Breast epithelium (tissue), 4 donors: ENCODE measurements around the gene CPNE4. TPM values are rescaled to one million over a fixed set of nuclear protein-coding genes. Genes with fewer than 3 reads are reported as not detected.

Source experiments
- DNase-seq, 2 donors: peaks; one replicate each; pipeline ENCODE4 v3.0.0-alpha.2; 2019; ENCODE audit warnings: low spot score in 2 of 2
- H3K27ac ChIP-seq, 2 donors: fragments of 200-600 bp; sonication (generic) in 1 of 2; one replicate each; pipeline ENCODE4 v1.5.1; 2016 to 2019; ENCODE audit warnings: mild to moderate bottlenecking in 1 of 2
- H3K27me3 ChIP-seq, 2 donors: fragments of 200-600 bp; sonication (generic) in 1 of 2; one replicate each; pipeline versions ENCODE4 v1.5.1 to v1.6.0; 2017 to 2019; ENCODE audit warnings: control low read depth in 1 of 2, mild to moderate bottlenecking in 1 of 2
- H3K36me3 ChIP-seq: fragments of 200-600 bp; one replicate; pipeline ENCODE4 v1.5.1; 2019
- H3K4me1 ChIP-seq, 2 donors: fragments of 200-600 bp; sonication (generic); one replicate each; pipeline ENCODE4 v1.5.1; 2016 to 2019; ENCODE audit warnings: control low read depth in 1 of 2
- H3K4me3 ChIP-seq, 3 donors: fragments of 200-600 bp; sonication (generic); 1 replicate in 2 of 3; 2 replicates in 1 of 3; pipeline ENCODE4 v1.5.1; 2016 to 2019; ENCODE audit warnings: mild to moderate bottlenecking in 3 of 3, moderate library complexity in 2 of 3
- H3K9me3 ChIP-seq, 2 donors: fragments of 200-600 bp; sonication (generic) in 1 of 2; one replicate each; pipeline ENCODE4 v1.5.1; 2016 to 2019; ENCODE audit warnings: control low read depth in 1 of 2
- CTCF ChIP-seq, 3 donors: fragments of 450-650 bp; IDR thresholded peaks; one replicate each; pipeline ENCODE4 v1.5.1; 2016 to 2017; ENCODE audit warnings: antibody characterized with exemption in 3 of 3, mild to moderate bottlenecking in 3 of 3, moderate library complexity in 3 of 3
- POLR2A ChIP-seq: fragments of 450-650 bp; IDR thresholded peaks from one replicate; pipeline ENCODE4 v1.6.1; 2016; ENCODE audit warnings: antibody characterized with exemption, mild to moderate bottlenecking, moderate library complexity
- POLR2AphosphoS5 ChIP-seq, 3 donors: sonication (generic); formaldehyde crosslinking; IDR thresholded peaks; one replicate each; pipeline ENCODE4 v1.6.1; 2017; ENCODE audit warnings: antibody characterized with exemption in 3 of 3
- intact Hi-C: fragments of 100-400 bp; cut with DNase I; formaldehyde crosslinking; loops from one replicate; pipeline ENCODE4 v1.15.1; 2023; ENCODE audit warnings: low total_unique reads
- total RNA-seq, 3 donors: library from RNA; depleted of rRNA; stranded (reverse); fragments of >200 nt; gene quantifications; one replicate each; pipeline ENCODE4 v1.1.0, GENCODE V29; 2016

The CPNE4 gene
- total RNA-seq, 3 donors from 2014 or later, result 0.16 TPM; not detected in 2

- no peaks in the 10 kb centered on the region for H3K27me3 ChIP-seq
- H3K36me3 ChIP-seq, result no peaks in the 10 kb centered on the region
- no peaks in the 10 kb centered on the region for H3K9me3 ChIP-seq
- TF ChIP-seq CTCF (IDR thresholded peaks at IDR 0.05), result no peak
- TF ChIP-seq POLR2A, result no peak
- no peak for TF ChIP-seq POLR2AphosphoS5 (IDR thresholded peaks at IDR 0.05)
- intact Hi-C loops, result no loop called here
- no peak for DNase-seq
- H3K4me3 ChIP-seq, result no peak overlapping the region
- no peak overlapping the region for H3K27ac ChIP-seq
- H3K4me1 ChIP-seq, result no peaks in the 10 kb centered on the region
Observed at GRCh38 chr3:131717493-131717892, 317.3 kb downstream of the CPNE4 start.

DNA sequence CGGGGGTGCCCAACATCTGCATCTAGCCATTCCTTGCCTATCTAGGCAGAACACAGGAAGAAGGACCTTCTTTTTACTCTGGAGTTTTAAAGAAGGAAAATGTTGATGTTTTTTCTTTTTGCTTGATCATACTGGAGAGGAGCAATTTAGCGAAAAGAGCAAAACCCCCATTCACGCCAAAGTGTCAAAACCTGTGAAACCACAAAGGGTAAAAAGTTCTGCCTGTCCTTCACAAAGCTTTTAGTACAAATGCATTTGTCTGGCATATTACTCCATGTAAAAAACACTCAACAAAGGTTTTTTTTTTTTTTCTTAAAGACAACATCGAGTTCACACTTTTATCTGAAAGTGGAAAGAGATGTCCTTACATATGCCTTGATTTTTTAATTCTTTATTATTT lies 317.9 kb downstream of the CPNE4 start:
- Histone ChIP-seq H3K27me3 (no peaks in the 10 kb centered on the region), H3K27ac (no peak overlapping the region), H3K9me3 (no peaks in the 10 kb centered on the region), H3K4me1 (no peaks in the 10 kb centered on the region), H3K36me3 (no peaks in the 10 kb centered on the region), H3K4me3 (no peak overlapping the region)
- intact Hi-C loops, result no loop called here
- no peak for DNase-seq
- no peak for TF ChIP-seq POLR2A
- TF ChIP-seq CTCF (IDR thresholded peaks at IDR 0.05), result no peak
- TF ChIP-seq POLR2AphosphoS5 (IDR thresholded peaks at IDR 0.05), result no peak

- Histone ChIP-seq H3K4me1 (no peaks in the 10 kb centered on the region), H3K27ac (no peak overlapping the region), H3K4me3 (no peak overlapping the region), H3K36me3 (no peaks in the 10 kb centered on the region), H3K27me3 (no peaks in the 10 kb centered on the region), H3K9me3 (no peaks in the 10 kb centered on the region)
- DNase-seq, result no peak
- no peak for TF ChIP-seq CTCF (IDR thresholded peaks at IDR 0.05)
- no peak for TF ChIP-seq POLR2A
- TF ChIP-seq POLR2AphosphoS5 (IDR thresholded peaks at IDR 0.05), result no peak
- intact Hi-C loops, result no loop called here
Observed at GRCh38 chr3:131716007-131716406, 318.8 kb downstream of the CPNE4 start.

DNA sequence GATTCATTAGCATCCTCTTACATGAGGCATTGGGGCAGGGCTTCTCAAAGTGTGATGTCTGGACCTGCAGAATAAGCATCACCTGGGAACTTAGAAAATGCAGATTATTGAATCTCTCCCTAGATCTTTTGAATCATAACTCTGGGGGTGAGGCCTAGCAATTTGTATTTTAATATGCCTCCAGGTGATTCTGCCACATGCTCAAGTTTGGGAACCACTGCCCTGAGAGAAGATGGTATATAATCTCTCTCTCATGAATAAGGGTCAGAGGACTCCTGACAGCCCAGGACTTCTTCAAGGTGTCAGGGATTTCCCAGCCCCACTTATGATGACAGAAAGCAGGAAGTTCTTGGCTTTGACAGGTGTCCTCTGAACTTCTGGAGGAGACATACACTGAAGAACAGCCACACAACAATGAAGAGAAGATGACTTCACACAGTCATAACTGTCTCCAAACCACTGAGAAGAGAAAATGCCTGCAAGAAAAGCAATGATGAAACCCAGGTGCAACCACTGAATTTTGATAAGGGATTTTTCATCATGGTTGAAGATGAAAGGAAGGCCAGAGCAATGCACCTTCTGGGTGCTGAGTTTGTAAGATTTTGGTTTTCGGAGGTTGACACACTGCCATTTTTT lies 320.1 kb downstream of the CPNE4 start:
- no peak overlapping the region for H3K4me3 ChIP-seq
- no peak overlapping the region for H3K27ac ChIP-seq
- no peaks in the 10 kb centered on the region for H3K4me1 ChIP-seq
- H3K9me3 ChIP-seq, result no peaks in the 10 kb centered on the region
- DNase-seq, result no peak
- TF ChIP-seq CTCF (IDR thresholded peaks at IDR 0.05) (no peak), POLR2AphosphoS5 (IDR thresholded peaks at IDR 0.05) (no peak), POLR2A (no peak)
- H3K27me3 ChIP-seq, result no peaks in the 10 kb centered on the region
- intact Hi-C loops, result no loop called here
- no peaks in the 10 kb centered on the region for H3K36me3 ChIP-seq

GRCh38 chr3:131713416-131714123 lies 321.2 kb downstream of the CPNE4 start:
- no peaks in the 10 kb centered on the region for H3K27me3 ChIP-seq
- no peaks in the 10 kb centered on the region for H3K9me3 ChIP-seq
- TF ChIP-seq POLR2AphosphoS5 (IDR thresholded peaks at IDR 0.05), result no peak
- TF ChIP-seq POLR2A, result no peak
- no peak for TF ChIP-seq CTCF (IDR thresholded peaks at IDR 0.05)
- intact Hi-C loops, result no loop called here
- DNase-seq, result no peak
- no peaks in the 10 kb centered on the region for H3K4me1 ChIP-seq
- no peak overlapping the region for H3K27ac ChIP-seq
- H3K4me3 ChIP-seq, result no peak overlapping the region
- H3K36me3 ChIP-seq, result no peaks in the 10 kb centered on the region
